Lung (tissue), 12 donors: ENCODE results near the gene HK1. TPM values are rescaled to one million over a fixed set of nuclear protein-coding genes. Genes with fewer than 3 reads are reported as not detected.

Experiments used
- ATAC-seq: fragments of 200-7000 bp; cut with Tn5 transposase; one replicate; pipeline ENCODE4 v1.9.1; 2020; ENCODE audit warnings: moderate number of reproducible peaks; ENCODE audit not compliant: insufficient read depth, low FRiP score
- DNase-seq, 3 donors: peaks; one replicate each; pipeline ENCODE4 v3.0.0-alpha.2; 2013 to 2017
- H3K27ac ChIP-seq, 2 donors: one replicate each; pipeline ENCODE4 v1.5.1; 2013; ENCODE audit warnings: mild to moderate bottlenecking in 2 of 2, moderate library complexity in 2 of 2, control low read depth in 1 of 2, inconsistent platforms in 1 of 2, low read depth in 1 of 2, low read length in 1 of 2
- H3K27me3 ChIP-seq, 3 donors: one replicate each; pipeline ENCODE4 v1.5.1; 2013; ENCODE audit warnings: low read length in 2 of 3; ENCODE audit not compliant: control insufficient read depth in 3 of 3, insufficient read depth in 3 of 3
- H3K36me3 ChIP-seq, 4 donors: one replicate each; pipeline ENCODE4 v1.5.1; 2013; ENCODE audit warnings: low read length in 4 of 4, mild to moderate bottlenecking in 1 of 4, moderate library complexity in 1 of 4; ENCODE audit not compliant: control insufficient read depth in 4 of 4, insufficient read depth in 4 of 4
- H3K4me1 ChIP-seq, 5 donors: one replicate each; pipeline ENCODE4 v1.5.1; 2013; ENCODE audit warnings: low read length in 5 of 5, mild to moderate bottlenecking in 2 of 5, moderate library complexity in 1 of 5; ENCODE audit not compliant: control insufficient read depth in 5 of 5, insufficient read depth in 5 of 5
- H3K4me3 ChIP-seq: one replicate; pipeline ENCODE4 v1.5.1; 2013; ENCODE audit warnings: mild to moderate bottlenecking, control low read depth, moderate library complexity
- H3K9ac ChIP-seq, 2 donors: one replicate each; pipeline ENCODE4 v1.5.1; 2013; ENCODE audit warnings: low read length in 2 of 2, control low read depth in 1 of 2; ENCODE audit not compliant: insufficient read depth in 1 of 2
- H3K9me3 ChIP-seq, 4 donors: one replicate each; pipeline ENCODE4 v1.5.1; 2013; ENCODE audit warnings: low read length in 3 of 4, mild to moderate bottlenecking in 1 of 4, moderate library complexity in 1 of 4; ENCODE audit not compliant: control insufficient read depth in 4 of 4, insufficient read depth in 3 of 4
- WGBS, 2 donors: extraction: QIAGEN DNeasy Blood & Tissue Kit; methylation state at CpG; one replicate each; pipeline ENCODE4 v1.1.7; 2013; 5-methylcytosine and 5-hydroxymethylcytosine counted together
- polyA plus RNA-seq, 2 donors: library from polyadenylated mRNA; stranded (reverse); fragments of 200-250 nt; gene quantifications; one replicate each; pipeline ENCODE4 v1.2.1, GENCODE V29; 2013
- total RNA-seq, 2 donors: library from RNA; depleted of rRNA in 1 of 2; stranded (reverse); fragments of >200 nt in 1 of 2; gene quantifications; one replicate each; pipeline ENCODE4 v1.2.1, GENCODE V29; 2014 to 2021
- TF ChIP-seq, protein P1 (sequence below): IDR thresholded peaks from 2 replicates; pipeline ENCODE4 v1.5.1; 2012; ENCODE audit warnings: mild to moderate bottlenecking; ENCODE audit errors: control extremely low read depth, extremely low read depth
- donor health status: control.
- donor health status: control.
- donor health status: Bipolar disorder and iron deficiency.
- donor health status: healthy.
- donor health status: DM: yes; HTN: yes; CAD: no.

The HK1 gene
- total and polyA plus RNA-seq, 4 donors: 33.6 to 120 (median 78.0) TPM

DNA sequence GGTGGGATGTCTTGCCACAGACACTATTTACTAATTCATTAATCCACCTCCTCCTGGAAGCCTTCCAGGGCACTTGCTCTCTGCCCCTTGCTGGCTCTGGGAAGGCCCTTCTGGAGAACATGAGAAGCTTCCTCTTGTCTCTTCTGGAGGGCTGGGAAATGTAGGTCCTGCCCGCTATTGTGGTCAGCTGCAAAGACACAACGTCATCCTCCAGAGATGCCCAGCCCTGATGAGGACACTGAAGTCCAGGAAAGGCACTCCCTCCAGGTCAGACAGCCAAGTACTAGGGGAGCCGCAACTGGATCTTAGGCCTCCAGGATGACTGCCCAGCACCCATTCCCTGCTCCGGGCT lies 148.1 kb downstream of the HK1 start:
- no peak for ATAC-seq
- Histone ChIP-seq H3K27ac (peak overlapping the region in 1 of 2 donors; percentile 50), H3K4me1 (peaks cover 0 to 11% (median 0%) of the 10 kb centered on the region in 5 donors), H3K4me3 (no peak overlapping the region), H3K27me3 (no peaks in the 10 kb centered on the region), H3K9ac (no peak overlapping the region), H3K36me3 (no peaks in the 10 kb centered on the region), H3K9me3 (no peaks in the 10 kb centered on the region)
- no peak for DNase-seq
- WGBS, 2 donors: 70 to 83% methylated on average over 4 of the region's 4 CpGs
- TF ChIP-seq, protein P1, sequence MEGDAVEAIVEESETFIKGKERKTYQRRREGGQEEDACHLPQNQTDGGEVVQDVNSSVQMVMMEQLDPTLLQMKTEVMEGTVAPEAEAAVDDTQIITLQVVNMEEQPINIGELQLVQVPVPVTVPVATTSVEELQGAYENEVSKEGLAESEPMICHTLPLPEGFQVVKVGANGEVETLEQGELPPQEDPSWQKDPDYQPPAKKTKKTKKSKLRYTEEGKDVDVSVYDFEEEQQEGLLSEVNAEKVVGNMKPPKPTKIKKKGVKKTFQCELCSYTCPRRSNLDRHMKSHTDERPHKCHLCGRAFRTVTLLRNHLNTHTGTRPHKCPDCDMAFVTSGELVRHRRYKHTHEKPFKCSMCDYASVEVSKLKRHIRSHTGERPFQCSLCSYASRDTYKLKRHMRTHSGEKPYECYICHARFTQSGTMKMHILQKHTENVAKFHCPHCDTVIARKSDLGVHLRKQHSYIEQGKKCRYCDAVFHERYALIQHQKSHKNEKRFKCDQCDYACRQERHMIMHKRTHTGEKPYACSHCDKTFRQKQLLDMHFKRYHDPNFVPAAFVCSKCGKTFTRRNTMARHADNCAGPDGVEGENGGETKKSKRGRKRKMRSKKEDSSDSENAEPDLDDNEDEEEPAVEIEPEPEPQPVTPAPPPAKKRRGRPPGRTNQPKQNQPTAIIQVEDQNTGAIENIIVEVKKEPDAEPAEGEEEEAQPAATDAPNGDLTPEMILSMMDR: no peak

DNA sequence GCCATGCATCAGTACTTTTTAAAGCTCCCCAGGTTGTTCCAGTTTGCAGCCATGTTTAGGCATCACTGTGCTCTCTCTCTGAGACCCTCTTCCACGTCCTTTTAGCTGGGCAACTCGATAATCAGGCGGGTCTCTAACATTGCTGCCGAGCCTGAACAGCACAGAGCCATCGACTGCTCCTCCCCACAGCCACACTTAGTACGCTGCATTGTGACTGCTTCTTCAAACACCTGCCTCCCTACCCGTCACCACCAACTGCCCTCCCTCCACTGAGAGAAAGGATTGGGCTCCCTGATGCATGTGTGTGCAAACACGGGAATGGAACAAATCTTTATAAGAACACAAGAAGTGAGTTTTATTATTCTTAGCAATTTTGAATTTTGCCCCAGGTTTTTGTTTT lies 149.9 kb downstream of the HK1 start:
- Histone ChIP-seq H3K27ac (no peak overlapping the region), H3K27me3 (no peaks in the 10 kb centered on the region), H3K36me3 (no peaks in the 10 kb centered on the region), H3K4me1 (peaks cover 0 to 7% (median 0%) of the 10 kb centered on the region in 5 donors), H3K9ac (no peak overlapping the region), H3K4me3 (no peak overlapping the region), H3K9me3 (no peaks in the 10 kb centered on the region)
- 75 to 89% methylated on average over 8 of the region's 8 CpGs for whole genome bisulfite sequencing, 2 donors
- TF ChIP-seq, protein P1: no peak
- DNase-seq (no peak), ATAC-seq (no peak)

DNA sequence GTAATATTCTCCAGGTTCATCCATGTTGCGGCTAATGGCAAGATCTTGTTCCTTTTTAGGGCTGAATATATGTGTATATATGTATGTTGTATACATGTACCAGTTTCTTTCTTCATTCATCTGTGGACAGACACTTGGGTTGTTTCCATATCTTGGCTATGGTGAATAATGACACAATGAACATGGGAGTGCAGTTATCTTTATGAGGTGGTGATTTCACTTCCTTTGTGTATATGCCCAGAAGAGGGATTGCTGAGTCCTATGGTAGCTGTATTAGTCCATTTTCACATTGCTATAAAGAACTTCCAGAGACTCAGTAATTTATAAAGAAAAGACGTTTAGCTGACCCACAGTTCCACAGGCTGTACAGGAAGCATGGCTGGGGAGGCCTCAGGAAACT lies 155.9 kb downstream of the HK1 start:
- no peak for DNase-seq
- Histone ChIP-seq H3K9ac (no peak overlapping the region), H3K9me3 (no peaks in the 10 kb centered on the region), H3K27me3 (no peaks in the 10 kb centered on the region), H3K4me1 (peaks cover 0 to 11% (median 5%) of the 10 kb centered on the region in 5 donors), H3K4me3 (no peak overlapping the region), H3K36me3 (no peaks in the 10 kb centered on the region), H3K27ac (no peak overlapping the region)
- ATAC-seq: no peak
- TF ChIP-seq, protein P1: no peak
- WGBS, 2 donors: 79 to 89% methylated on average over 2 of the region's 2 CpGs

DNA sequence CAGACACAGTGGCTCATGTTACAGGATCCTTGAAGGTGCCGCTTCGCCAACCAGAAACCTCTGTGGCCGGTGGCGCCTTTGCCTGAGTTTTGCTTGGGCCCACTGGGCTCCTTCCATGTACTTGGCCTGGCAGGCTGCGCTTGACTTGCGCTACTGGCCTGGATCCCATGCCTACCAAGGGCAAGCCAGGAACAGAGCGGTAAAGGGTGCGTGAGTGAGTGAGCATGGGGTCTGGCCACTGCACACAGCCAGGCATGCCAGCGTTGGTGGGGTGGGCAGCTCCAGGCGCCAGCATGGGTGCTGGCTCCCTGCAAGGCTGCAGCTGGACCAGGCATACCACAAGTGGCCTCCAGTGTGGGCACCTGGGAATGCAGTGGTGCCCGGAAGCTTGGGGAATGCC lies 156.6 kb downstream of the HK1 start:
- WGBS, 2 donors: 97 to 98% methylated on average over 11 of the region's 11 CpGs
- Histone ChIP-seq H3K9me3 (no peaks in the 10 kb centered on the region), H3K27me3 (no peaks in the 10 kb centered on the region), H3K4me1 (peaks cover 0 to 16% (median 10%) of the 10 kb centered on the region in 5 donors), H3K9ac (no peak overlapping the region), H3K27ac (no peak overlapping the region), H3K4me3 (no peak overlapping the region), H3K36me3 (no peaks in the 10 kb centered on the region)
- DNase-seq (no peak), ATAC-seq (no peak)
- TF ChIP-seq, protein P1: no peak
